HCT116 (cell line): Measurements from ENCODE around the gene DCBLD2. TPM values are rescaled to one million over a fixed set of nuclear protein-coding genes. Genes with fewer than 3 reads are reported as not detected.
A peak's percentile ranks its signal among the peaks of the same experiment; 100 is the strongest.

Experiments used
- ATAC-seq: fragments of 200-7000 bp; cut with Tn5 transposase; 2 replicates; pipeline ENCODE4 v1.9.1; 2020; ENCODE audit warnings: mild to moderate bottlenecking, moderate library complexity
- BruUV-seq: library from RNA; stranded (reverse); fragments of 400-500 nt; replicated peaks from 2 replicates; lab custom pipeline; 2021; lab: Mats Ljungman, UMichigan
- CTCF ChIA-PET: fragments of 300-600 bp; sonication (Branson Sonifier 250); formaldehyde crosslinking; loops from one replicate; lab custom pipeline; 2021; ENCODE audit warnings: antibody characterized with exemption; lab: Charles Lee
- POLR2A ChIA-PET: fragments of 300-600, 350-600 bp; sonication (Branson Sonifier 250); formaldehyde crosslinking; loops from one replicate; lab custom pipeline; 2021; ENCODE audit warnings: antibody characterized with exemption; lab: Charles Lee
- RAD21 ChIA-PET, 2 experiments: fragments of 300-600 bp; sonication (Branson Sonifier 250); formaldehyde crosslinking; loops; one replicate each; lab custom pipeline; 2023; ENCODE audit warnings: low total read pairs in 2 of 2; ENCODE audit not compliant: uncharacterized antibody in 2 of 2, unreplicated experiment in 2 of 2, low non-redundant PET in 1 of 2; lab: Charles Lee
- DNase-seq: peaks from one replicate; pipeline ENCODE4 v3.0.0-alpha.2; 2010; ENCODE audit warnings: low read depth, low spot score
- H2AFZ ChIP-seq: fragments of 200-600 bp; shearing (Covaris generic), sonication (generic); 2 replicates; pipeline ENCODE4 v1.6.1; 2017; ENCODE audit warnings: low read depth, mixed run types, mixed read lengths, antibody characterized with exemption, low read length; ENCODE audit not compliant: poor library complexity, severe bottlenecking
- H3K27ac ChIP-seq: 2 replicates; pipeline ENCODE4 v1.5.1; 2012; ENCODE audit warnings: low read depth, low read length
- H3K27me3 ChIP-seq: fragments of 200-600 bp; sonication (generic); 2 replicates; pipeline ENCODE4 v1.6.1; 2016; ENCODE audit warnings: mixed run types, low read length, mixed read lengths; ENCODE audit not compliant: insufficient read depth
- H3K36me3 ChIP-seq, 2 experiments: fragments of 200-500 bp in 1 of 2; fragments of 200-600 bp in 1 of 2; sonication (Bioruptor generic) in 1 of 2; sonication (generic) in 1 of 2; 2 replicates each; pipeline versions ENCODE4 v1.5.1 to v1.6.1; 2014 to 2016; ENCODE audit warnings: low read length in 2 of 2, inconsistent platforms in 1 of 2, mixed read lengths in 1 of 2, mixed run types in 1 of 2; ENCODE audit not compliant: insufficient read depth in 2 of 2, control insufficient read depth in 1 of 2
- H3K4me1 ChIP-seq, 2 experiments: fragments of 200-600 bp in 1 of 2; sonication (generic) in 1 of 2; 2 replicates each; pipeline versions ENCODE4 v1.5.1 to v1.6.1; 2012 to 2017; ENCODE audit warnings: low read length in 2 of 2, inconsistent platforms in 1 of 2, mild to moderate bottlenecking in 1 of 2, mixed read lengths in 1 of 2, mixed run types in 1 of 2, moderate library complexity in 1 of 2; ENCODE audit not compliant: insufficient read depth in 2 of 2, control insufficient read depth in 1 of 2
- H3K4me2 ChIP-seq: fragments of 200-600 bp; sonication (generic); 2 replicates; pipeline ENCODE4 v1.6.1; 2017; ENCODE audit warnings: mixed run types, low read length, mixed read lengths
- H3K4me3 ChIP-seq, 2 experiments: fragments of 200-600 bp in 1 of 2; sonication (generic) in 1 of 2; replicated peaks in 1 of 2; 2 replicates each; pipeline ENCODE4 v1.5.1; 2011 to 2016; ENCODE audit warnings: low read length in 2 of 2, control low read depth in 1 of 2, low read depth in 1 of 2, mild to moderate bottlenecking in 1 of 2, mixed read lengths in 1 of 2, mixed run types in 1 of 2
- H3K79me2 ChIP-seq: fragments of 200-600 bp; sonication (generic); 2 replicates; pipeline ENCODE4 v1.6.1; 2017; ENCODE audit warnings: mild to moderate bottlenecking, mixed run types, low read length, moderate library complexity, mixed read lengths; ENCODE audit not compliant: insufficient read depth
- H3K9ac ChIP-seq: fragments of 200-600 bp; sonication (generic); 2 replicates; pipeline ENCODE4 v1.6.1; 2016; ENCODE audit warnings: low read length, mixed read lengths
- H3K9me2 ChIP-seq: fragments of 200-600 bp; sonication (generic), shearing (Covaris generic); 2 replicates; pipeline ENCODE4 v1.6.1; 2017; ENCODE audit warnings: mixed run types, mild to moderate bottlenecking, moderate library complexity; ENCODE audit not compliant: insufficient read depth
- H3K9me3 ChIP-seq, 2 experiments: fragments of 200-500 bp in 1 of 2; fragments of 200-600 bp in 1 of 2; sonication (Bioruptor generic) in 1 of 2; sonication (generic) in 1 of 2; 2 replicates each; pipeline ENCODE4 v1.6.1; 2014 to 2017; ENCODE audit warnings: low read length in 2 of 2, mixed read lengths in 2 of 2, inconsistent platforms in 1 of 2, low read depth in 1 of 2, mild to moderate bottlenecking in 1 of 2, mixed run types in 1 of 2, moderate library complexity in 1 of 2; ENCODE audit not compliant: control insufficient read depth in 1 of 2, insufficient read depth in 1 of 2
- H4K20me1 ChIP-seq: fragments of 200-600 bp; sonication (generic), shearing (Covaris generic); 2 replicates; pipeline ENCODE4 v1.6.1; 2017; ENCODE audit warnings: mixed run types, mild to moderate bottlenecking, moderate library complexity; ENCODE audit not compliant: insufficient read depth
- ATF3 ChIP-seq: IDR thresholded peaks from 2 replicates; pipeline ENCODE4 v1.6.1; 2012
- CBX3 ChIP-seq: IDR thresholded peaks from 2 replicates; pipeline ENCODE4 v1.6.1; 2012; ENCODE audit warnings: low read depth
- CEBPB ChIP-seq: IDR thresholded peaks from 2 replicates; pipeline ENCODE4 v1.6.1; 2012; ENCODE audit warnings: low read depth
- CTCF ChIP-seq, 3 experiments: fragments of 200-600 bp in 1 of 3; sonication (generic) in 1 of 3; IDR thresholded peaks in 2 of 3; conservative IDR thresholded peaks in 1 of 3; 2 replicates each; pipeline ENCODE4 v1.5.1; 2012 to 2017; ENCODE audit warnings: low read depth in 2 of 3, low read length in 2 of 3, antibody characterized with exemption in 1 of 3, borderline replicate concordance in 1 of 3, control low read depth in 1 of 3, mild to moderate bottlenecking in 1 of 3, mixed read lengths in 1 of 3, mixed run types in 1 of 3, moderate library complexity in 1 of 3; ENCODE audit not compliant: insufficient read depth in 1 of 3
- EGR1 ChIP-seq: IDR thresholded peaks from 2 replicates; pipeline ENCODE4 v1.6.1; 2012; ENCODE audit warnings: low read depth
- ELF1 ChIP-seq: IDR thresholded peaks from 2 replicates; pipeline ENCODE4 v1.6.1; 2012; ENCODE audit warnings: low read depth, borderline replicate concordance
- EZH2 ChIP-seq: fragments of 200-600 bp; sonication (generic); IDR thresholded peaks from 2 replicates; pipeline ENCODE4 v1.6.1; 2017; ENCODE audit warnings: antibody characterized with exemption, mixed run types
- FOSL1 ChIP-seq: IDR thresholded peaks from 2 replicates; pipeline ENCODE4 v1.6.1; 2012; ENCODE audit warnings: low read depth
- JUND ChIP-seq: IDR thresholded peaks from 2 replicates; pipeline ENCODE4 v1.6.1; 2012
- MAX ChIP-seq: IDR thresholded peaks from 2 replicates; pipeline ENCODE4 v1.6.1; 2012
- POLR2A ChIP-seq: IDR thresholded peaks from 2 replicates; pipeline ENCODE4 v1.7.0; 2011; ENCODE audit warnings: borderline replicate concordance; ENCODE audit not compliant: insufficient read depth, insufficient read length; ENCODE audit errors: extremely low read depth
- POLR2AphosphoS5 ChIP-seq: IDR thresholded peaks from 2 replicates; pipeline ENCODE4 v1.6.1; 2011; ENCODE audit warnings: mild to moderate bottlenecking, low read depth, low read length, moderate library complexity
- RAD21 ChIP-seq: IDR thresholded peaks from 2 replicates; pipeline ENCODE4 v1.6.1; 2012; ENCODE audit warnings: low read depth, mild to moderate bottlenecking
- REST ChIP-seq: IDR thresholded peaks from 2 replicates; pipeline ENCODE4 v1.6.1; 2012; ENCODE audit warnings: low read depth
- SIN3A ChIP-seq: IDR thresholded peaks from 2 replicates; pipeline ENCODE4 v1.6.1; 2012; ENCODE audit warnings: low read depth
- SP1 ChIP-seq: IDR thresholded peaks from 2 replicates; pipeline ENCODE4 v1.6.1; 2012; ENCODE audit warnings: low read depth
- SRF ChIP-seq: IDR thresholded peaks from 2 replicates; pipeline ENCODE4 v1.6.1; 2012; ENCODE audit warnings: low read depth
- TCF7L2 ChIP-seq: IDR thresholded peaks from 2 replicates; pipeline ENCODE4 v1.7.0; 2011; ENCODE audit warnings: borderline replicate concordance, inconsistent platforms; ENCODE audit not compliant: insufficient read depth, insufficient read length; ENCODE audit errors: extremely low read depth
- YY1 ChIP-seq: IDR thresholded peaks from 2 replicates; pipeline ENCODE4 v1.6.1; 2011; ENCODE audit warnings: low read length, low read depth, moderate library complexity, mild to moderate bottlenecking; ENCODE audit not compliant: insufficient replicate concordance; ENCODE audit errors: extremely low read depth
- ZNF274 ChIP-seq: fragments of 200-500 bp; sonication (Bioruptor generic); IDR thresholded peaks from 2 replicates; pipeline ENCODE4 v1.6.1; 2014; ENCODE audit warnings: mild to moderate bottlenecking, low read depth, low read length, inconsistent platforms
- intact Hi-C: fragments of 100-400 bp; cut with micrococcal nuclease; formaldehyde crosslinking; loops from 2 replicates; pipeline ENCODE4 v1.10.0; 2022
- total RNA-seq: library from RNA; stranded (reverse); gene quantifications from one replicate; pipeline ENCODE4 v1.2.1, GENCODE V29; 2021; ENCODE audit not compliant: unreplicated experiment

The DCBLD2 gene
- total RNA-seq, 1 experiment from 2014 or later: 532 TPM

- POLR2A ChIA-PET: interaction anchor here (0.7 to 11.7 kb wide), 11 partner anchors 11 to 89 kb away, joined by 3 to 310 read pairs (median 58); no protein-coding TSS in a partner anchor
- TF ChIP-seq ZNF274 (no peak), JUND (no peak), CEBPB (no peak), REST (no peak), POLR2A (no peak), RAD21 (no peak), SP1 (no peak), SIN3A (peak; percentile 62; the same call in 1 of the 2 replicates), YY1 (peak; percentile 1), EZH2 (no peak), TCF7L2 (no peak), POLR2AphosphoS5 (0 out of 2 replicates have a peak, but pooled peaks have one; percentile 22), MAX (no peak), ELF1 (no peak), CBX3 (no peak), CTCF (IDR thresholded peaks at IDR 0.05 in 2 of 3, conservative IDR thresholded peaks at IDR 0.05 in 1 of 3; ENCODE audit: borderline replicate concordance in 1 of 3, insufficient read depth in 1 of 3, low read depth in 2 of 3, low read length in 2 of 3) (no peak), EGR1 (no peak), FOSL1 (0 out of 2 replicates have a peak, but pooled peaks have one; percentile 15), SRF (no peak), ATF3 (no peak; the same call in 1 of the 2 replicates)
- Histone ChIP-seq H3K9me2 (no peaks in the 10 kb centered on the region), H3K9ac (peak overlapping the region; percentile 93), H3K4me2 (peak overlapping the region; percentile 83), H3K4me3 (peak overlapping the region; percentile 82 to 89), H3K79me2 (peaks cover 94% of the 10 kb centered on the region), H3K36me3 (peaks cover 28 to 47% of the 10 kb centered on the region in 2 experiments), H3K9me3 (no peaks in the 10 kb centered on the region), H4K20me1 (peaks cover 5% of the 10 kb centered on the region; the same call in 1 of the 2 replicates), H3K4me1 (peaks cover 45 to 64% of the 10 kb centered on the region in 2 experiments), H3K27ac (peak overlapping the region; percentile 99), H2AFZ (no peak overlapping the region), H3K27me3 (no peaks in the 10 kb centered on the region)
- intact Hi-C loops: loop anchor here (2.0 kb wide), 1 partner anchor 76 kb away; no protein-coding TSS in a partner anchor
- DNase-seq: no peak
- no peak; the same call in 1 of the 2 replicates for ATAC-seq
- BruUV-seq: TSS peak; percentile 45
- RAD21 ChIA-PET: no interaction called here
- CTCF ChIA-PET: no interaction called here
Observed at GRCh38 chr3:98900265-98901118, 1.0 kb downstream of the DCBLD2 start.
